ENCODE data around the gene TRIM37.

The TRIM37 gene

DNA sequence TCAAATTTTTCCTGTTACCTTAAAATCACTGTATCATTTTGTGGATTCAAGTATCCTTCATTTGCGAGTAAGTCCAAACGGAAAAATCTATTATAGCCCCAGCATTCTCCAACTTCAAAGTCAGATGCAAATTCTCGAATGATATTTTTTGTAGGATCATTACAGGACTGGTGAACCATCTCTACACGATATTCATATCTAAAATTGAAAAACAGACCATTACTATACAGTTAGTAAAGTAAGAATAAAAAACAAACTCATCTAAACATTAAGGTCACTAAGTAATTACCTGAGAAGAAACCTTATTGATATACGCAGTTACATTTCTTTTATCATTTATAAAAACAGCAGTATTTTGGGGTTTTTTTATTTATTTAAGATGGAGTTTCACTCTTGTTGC lies 49.8 kb downstream of the TRIM37 start:
- DNase-seq (ENCODE audit: low read depth in 1 of 2, low spot score in 1 of 2): no peak
- H3K27me3 ChIP-seq (ENCODE audit: insufficient read depth, poor library complexity, severe bottlenecking): no peaks in the 10 kb centered on the region
- TF ChIP-seq, protein P1, sequence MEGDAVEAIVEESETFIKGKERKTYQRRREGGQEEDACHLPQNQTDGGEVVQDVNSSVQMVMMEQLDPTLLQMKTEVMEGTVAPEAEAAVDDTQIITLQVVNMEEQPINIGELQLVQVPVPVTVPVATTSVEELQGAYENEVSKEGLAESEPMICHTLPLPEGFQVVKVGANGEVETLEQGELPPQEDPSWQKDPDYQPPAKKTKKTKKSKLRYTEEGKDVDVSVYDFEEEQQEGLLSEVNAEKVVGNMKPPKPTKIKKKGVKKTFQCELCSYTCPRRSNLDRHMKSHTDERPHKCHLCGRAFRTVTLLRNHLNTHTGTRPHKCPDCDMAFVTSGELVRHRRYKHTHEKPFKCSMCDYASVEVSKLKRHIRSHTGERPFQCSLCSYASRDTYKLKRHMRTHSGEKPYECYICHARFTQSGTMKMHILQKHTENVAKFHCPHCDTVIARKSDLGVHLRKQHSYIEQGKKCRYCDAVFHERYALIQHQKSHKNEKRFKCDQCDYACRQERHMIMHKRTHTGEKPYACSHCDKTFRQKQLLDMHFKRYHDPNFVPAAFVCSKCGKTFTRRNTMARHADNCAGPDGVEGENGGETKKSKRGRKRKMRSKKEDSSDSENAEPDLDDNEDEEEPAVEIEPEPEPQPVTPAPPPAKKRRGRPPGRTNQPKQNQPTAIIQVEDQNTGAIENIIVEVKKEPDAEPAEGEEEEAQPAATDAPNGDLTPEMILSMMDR (IDR thresholded peaks at IDR 0.05; ENCODE audit: insufficient read depth, low read length): no peak
- TF ChIP-seq GABPA (IDR thresholded peaks at IDR 0.05; ENCODE audit: low read depth) (no peak), POLR2AphosphoS5 (IDR thresholded peaks at IDR 0.05; ENCODE audit: low read depth) (no peak), SPI1 (IDR thresholded peaks at IDR 0.05; ENCODE audit: borderline replicate concordance, low read depth) (no peak)
- TF ChIP-seq, protein P2, sequence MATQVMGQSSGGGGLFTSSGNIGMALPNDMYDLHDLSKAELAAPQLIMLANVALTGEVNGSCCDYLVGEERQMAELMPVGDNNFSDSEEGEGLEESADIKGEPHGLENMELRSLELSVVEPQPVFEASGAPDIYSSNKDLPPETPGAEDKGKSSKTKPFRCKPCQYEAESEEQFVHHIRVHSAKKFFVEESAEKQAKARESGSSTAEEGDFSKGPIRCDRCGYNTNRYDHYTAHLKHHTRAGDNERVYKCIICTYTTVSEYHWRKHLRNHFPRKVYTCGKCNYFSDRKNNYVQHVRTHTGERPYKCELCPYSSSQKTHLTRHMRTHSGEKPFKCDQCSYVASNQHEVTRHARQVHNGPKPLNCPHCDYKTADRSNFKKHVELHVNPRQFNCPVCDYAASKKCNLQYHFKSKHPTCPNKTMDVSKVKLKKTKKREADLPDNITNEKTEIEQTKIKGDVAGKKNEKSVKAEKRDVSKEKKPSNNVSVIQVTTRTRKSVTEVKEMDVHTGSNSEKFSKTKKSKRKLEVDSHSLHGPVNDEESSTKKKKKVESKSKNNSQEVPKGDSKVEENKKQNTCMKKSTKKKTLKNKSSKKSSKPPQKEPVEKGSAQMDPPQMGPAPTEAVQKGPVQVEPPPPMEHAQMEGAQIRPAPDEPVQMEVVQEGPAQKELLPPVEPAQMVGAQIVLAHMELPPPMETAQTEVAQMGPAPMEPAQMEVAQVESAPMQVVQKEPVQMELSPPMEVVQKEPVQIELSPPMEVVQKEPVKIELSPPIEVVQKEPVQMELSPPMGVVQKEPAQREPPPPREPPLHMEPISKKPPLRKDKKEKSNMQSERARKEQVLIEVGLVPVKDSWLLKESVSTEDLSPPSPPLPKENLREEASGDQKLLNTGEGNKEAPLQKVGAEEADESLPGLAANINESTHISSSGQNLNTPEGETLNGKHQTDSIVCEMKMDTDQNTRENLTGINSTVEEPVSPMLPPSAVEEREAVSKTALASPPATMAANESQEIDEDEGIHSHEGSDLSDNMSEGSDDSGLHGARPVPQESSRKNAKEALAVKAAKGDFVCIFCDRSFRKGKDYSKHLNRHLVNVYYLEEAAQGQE (IDR thresholded peaks at IDR 0.05; ENCODE audit: insufficient replicate concordance, low read depth): no peak
- no peak overlapping the region for H3K4me3 ChIP-seq (replicated peaks; ENCODE audit: insufficient read depth, low read length)
- no peak overlapping the region for H3K27ac ChIP-seq (replicated peaks)

DNA sequence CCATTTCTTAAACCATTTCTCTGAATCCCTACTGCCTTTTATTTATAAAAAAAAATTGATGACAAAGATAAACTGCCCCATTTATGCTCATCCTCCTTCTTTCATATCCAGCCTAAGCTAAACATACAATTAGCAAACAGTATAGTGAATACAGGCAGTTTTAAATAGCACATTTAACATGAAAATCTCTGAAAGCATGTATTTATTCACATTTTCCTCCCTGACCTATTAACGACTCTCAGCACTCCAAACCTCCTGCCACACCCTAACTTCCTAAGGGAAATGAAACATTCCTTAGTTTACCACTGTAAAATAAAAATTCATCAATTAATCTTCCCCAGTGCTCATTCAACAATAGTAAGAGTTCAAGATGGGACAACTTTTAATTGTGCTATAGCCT lies 56.9 kb downstream of the TRIM37 start:
- no peak for TF ChIP-seq POLR2AphosphoS5 (IDR thresholded peaks at IDR 0.05; ENCODE audit: low read depth)
- TF ChIP-seq, protein P2 (IDR thresholded peaks at IDR 0.05; ENCODE audit: insufficient replicate concordance, low read depth): no peak
- TF ChIP-seq, protein P1 (IDR thresholded peaks at IDR 0.05; ENCODE audit: insufficient read depth, low read length): no peak
- no peak for TF ChIP-seq SPI1 (IDR thresholded peaks at IDR 0.05; ENCODE audit: borderline replicate concordance, low read depth)
- no peak for TF ChIP-seq GABPA (IDR thresholded peaks at IDR 0.05; ENCODE audit: low read depth)
- DNase-seq (ENCODE audit: low read depth in 1 of 2, low spot score in 1 of 2): no peak
- no peak overlapping the region for H3K4me3 ChIP-seq (replicated peaks; ENCODE audit: insufficient read depth, low read length)
- no peaks in the 10 kb centered on the region for H3K27me3 ChIP-seq (ENCODE audit: insufficient read depth, poor library complexity, severe bottlenecking)
- H3K27ac ChIP-seq (replicated peaks): no peak overlapping the region

DNA sequence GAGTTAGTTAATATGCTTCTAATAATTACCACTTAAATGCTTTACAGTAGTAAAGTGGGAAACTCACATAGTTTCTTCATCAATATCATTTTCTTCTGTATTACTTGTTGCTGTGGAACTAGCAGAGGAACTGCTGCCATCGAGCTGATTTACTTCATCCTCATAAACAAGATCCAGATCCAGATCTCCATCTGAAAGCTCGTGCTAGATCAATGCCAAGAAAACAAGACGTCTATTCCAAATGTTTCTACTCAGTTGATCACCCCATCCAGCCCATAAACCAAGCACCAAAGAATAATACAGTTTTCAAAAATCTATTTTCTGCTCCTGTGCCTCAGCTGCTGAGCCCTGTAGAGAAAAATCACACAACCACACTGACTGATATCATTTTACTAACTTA lies 59.1 kb downstream of the TRIM37 start:
- H3K27me3 ChIP-seq (ENCODE audit: insufficient read depth, poor library complexity, severe bottlenecking): no peaks in the 10 kb centered on the region
- H3K4me3 ChIP-seq (replicated peaks; ENCODE audit: insufficient read depth, low read length): no peak overlapping the region
- no peak for DNase-seq (ENCODE audit: low read depth in 1 of 2, low spot score in 1 of 2)
- H3K27ac ChIP-seq (replicated peaks): no peak overlapping the region
- TF ChIP-seq GABPA (IDR thresholded peaks at IDR 0.05; ENCODE audit: low read depth): no peak
- TF ChIP-seq POLR2AphosphoS5 (IDR thresholded peaks at IDR 0.05; ENCODE audit: low read depth): no peak
- TF ChIP-seq SPI1 (IDR thresholded peaks at IDR 0.05; ENCODE audit: borderline replicate concordance, low read depth): no peak
- TF ChIP-seq, protein P1 (IDR thresholded peaks at IDR 0.05; ENCODE audit: insufficient read depth, low read length): no peak
- TF ChIP-seq, protein P2 (IDR thresholded peaks at IDR 0.05; ENCODE audit: insufficient replicate concordance, low read depth): no peak

All from HL-60 (cell line).